ENCODE measurements around the gene CYP3A4. TPM values are rescaled to one million over a fixed set of nuclear protein-coding genes. Genes with fewer than 3 reads are reported as not detected.
"Not testable (repeated sequence)": the region's sequence is repeated elsewhere in the genome, so short reads cannot be mapped to it uniquely, and the experiment has no call there.

CYP3A4 gene
- total and polyA plus RNA-seq, 9 donors: 0.04 to 1.8 (median 0.11) TPM; not detected in 1

DNA sequence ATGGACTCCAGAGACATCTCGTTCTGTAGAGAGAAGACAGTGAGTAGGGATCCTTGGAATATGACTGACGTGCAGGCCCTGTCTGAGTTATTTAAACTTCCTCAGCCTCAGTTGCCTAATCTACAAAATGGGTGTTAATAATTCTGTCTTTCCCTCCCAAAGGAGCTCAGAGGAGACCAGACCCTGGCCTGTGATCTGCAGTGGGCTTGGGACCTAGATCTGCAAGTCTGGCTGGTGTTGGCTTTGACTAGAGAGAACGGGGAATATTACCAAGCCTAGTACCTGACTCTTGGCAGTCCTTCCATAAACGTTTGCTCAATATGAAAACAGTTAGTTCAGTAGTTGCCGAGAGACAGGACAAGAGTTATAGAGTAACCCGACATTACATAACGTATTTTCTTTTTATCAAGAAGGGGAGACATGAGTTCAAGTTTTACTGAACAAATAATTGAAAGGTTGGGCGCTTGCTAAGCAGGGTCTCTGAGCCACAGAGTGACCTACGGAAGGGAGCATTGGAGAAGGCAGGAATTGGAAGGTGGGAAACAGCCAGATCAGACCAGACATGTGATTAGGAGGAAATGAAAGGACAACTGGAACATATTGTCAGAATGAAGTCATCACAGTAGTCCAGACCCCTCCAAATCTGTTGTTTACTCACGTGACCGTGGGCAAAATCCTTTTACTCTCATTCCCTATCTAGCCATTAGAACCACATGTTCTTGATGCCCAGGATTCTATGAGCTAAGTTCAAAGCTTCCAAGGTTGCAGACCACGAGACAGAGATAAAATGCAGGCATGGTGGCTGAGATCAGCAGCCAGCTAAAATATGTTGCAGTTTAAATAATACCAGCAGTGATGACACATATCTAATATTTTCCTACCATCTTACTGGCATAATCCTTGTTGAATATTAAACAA lies 10.9 kb upstream of the CYP3A4 start:
- 77% methylated on average over 7 of the region's 12 CpGs for WGBS (ENCODE audit: insufficient coverage)
- no peak overlapping the region for H3K27ac ChIP-seq (ENCODE audit: low read length)
- H3K36me3 ChIP-seq (ENCODE audit: control insufficient read depth, insufficient read depth, low read length): no peaks in the 10 kb centered on the region
- no peak for DNase-seq
- no peaks in the 10 kb centered on the region for H3K9me3 ChIP-seq (replicated peaks; ENCODE audit: control insufficient read depth, low read depth, low read length)
- no peaks in the 10 kb centered on the region for H3K27me3 ChIP-seq (ENCODE audit: control insufficient read depth, insufficient read depth, low read length)
- no peak overlapping the region for H3K4me3 ChIP-seq (ENCODE audit: low read length)
- H3K4me1 ChIP-seq (ENCODE audit: control insufficient read depth, insufficient read depth, low read length): no peaks in the 10 kb centered on the region

DNA sequence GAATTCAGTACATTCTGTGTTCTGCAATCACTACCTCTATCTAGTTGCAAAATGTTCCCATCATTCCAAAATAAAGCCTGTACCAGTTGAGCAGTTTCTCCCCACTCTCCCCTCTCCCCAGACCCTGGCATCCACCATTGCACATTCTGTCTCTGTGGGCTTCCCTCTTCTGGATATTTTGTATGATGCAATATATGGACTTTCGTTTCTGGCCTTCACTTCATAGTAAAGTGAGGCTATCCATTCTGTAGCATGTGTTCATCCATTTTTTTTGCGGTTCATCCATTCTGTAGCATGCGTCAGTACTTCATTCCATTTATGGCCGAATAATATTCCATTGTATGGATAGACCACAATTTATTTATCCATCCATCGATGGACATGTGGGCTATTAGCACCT lies 9.5 kb upstream of the CYP3A4 start:
- peaks cover 2% of the 10 kb centered on the region for H3K4me1 ChIP-seq (ENCODE audit: control insufficient read depth, insufficient read depth, low read length)
- WGBS (ENCODE audit: insufficient coverage): no CpG with 5 or more reads among the region's 5 CpGs
- H3K27ac ChIP-seq (ENCODE audit: low read length): no peak overlapping the region
- H3K27me3 ChIP-seq (ENCODE audit: control insufficient read depth, insufficient read depth, low read length): no peaks in the 10 kb centered on the region
- H3K4me3 ChIP-seq (ENCODE audit: low read length): no peak overlapping the region
- no peaks in the 10 kb centered on the region for H3K9me3 ChIP-seq (replicated peaks; ENCODE audit: control insufficient read depth, low read depth, low read length)
- no peak for DNase-seq
- no peaks in the 10 kb centered on the region for H3K36me3 ChIP-seq (ENCODE audit: control insufficient read depth, insufficient read depth, low read length)

GRCh38 chr7:99792967-99793366 lies 9.0 kb upstream of the CYP3A4 start:
- H3K27me3 ChIP-seq (ENCODE audit: control insufficient read depth, insufficient read depth, low read length): no peaks in the 10 kb centered on the region
- H3K4me3 ChIP-seq (ENCODE audit: low read length): no peak overlapping the region
- no peak overlapping the region for H3K27ac ChIP-seq (ENCODE audit: low read length)
- no peak for DNase-seq
- H3K4me1 ChIP-seq (ENCODE audit: control insufficient read depth, insufficient read depth, low read length): peaks cover 2% of the 10 kb centered on the region
- no CpG with 5 or more reads among the region's 4 CpGs for WGBS (ENCODE audit: insufficient coverage)
- no peaks in the 10 kb centered on the region for H3K9me3 ChIP-seq (replicated peaks; ENCODE audit: control insufficient read depth, low read depth, low read length)
- H3K36me3 ChIP-seq (ENCODE audit: control insufficient read depth, insufficient read depth, low read length): no peaks in the 10 kb centered on the region

DNA sequence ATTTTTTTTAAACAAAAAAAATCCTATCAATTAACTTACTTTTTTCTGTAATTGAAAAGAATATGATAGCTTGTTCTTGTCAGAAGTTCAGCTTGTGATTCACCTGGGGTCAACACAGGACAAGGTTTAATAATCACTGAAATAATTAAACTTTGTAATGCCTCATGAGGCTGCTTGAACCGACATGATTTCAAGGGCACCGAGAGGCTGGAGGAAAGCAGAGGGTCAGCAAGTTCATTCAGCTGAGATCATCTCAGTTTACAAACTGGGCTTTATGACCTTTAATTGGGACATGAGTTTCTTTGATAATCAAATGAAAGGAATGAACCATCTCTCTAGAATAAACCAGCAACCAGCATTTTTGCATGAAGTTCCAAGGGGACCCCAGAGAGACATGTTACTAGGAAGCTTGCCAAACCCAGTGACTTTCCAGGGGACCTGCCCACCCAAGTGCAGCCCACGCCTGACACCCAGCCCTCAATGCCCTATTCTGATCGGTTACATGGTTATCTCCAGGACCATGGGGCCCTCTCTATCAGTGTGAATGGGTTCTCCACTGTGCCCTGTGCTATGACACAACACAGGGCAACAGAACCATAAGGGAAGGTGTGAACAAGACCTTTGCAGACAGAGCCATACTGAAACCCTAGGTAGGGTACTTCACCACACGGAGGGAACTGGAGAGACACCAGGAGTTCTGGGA lies 7.8 kb upstream of the CYP3A4 start:
- H3K27ac ChIP-seq (ENCODE audit: low read length): no peak overlapping the region
- H3K36me3 ChIP-seq (ENCODE audit: control insufficient read depth, insufficient read depth, low read length): no peaks in the 10 kb centered on the region
- H3K9me3 ChIP-seq (replicated peaks; ENCODE audit: control insufficient read depth, low read depth, low read length): no peaks in the 10 kb centered on the region
- DNase-seq: no peak
- H3K4me1 ChIP-seq (ENCODE audit: control insufficient read depth, insufficient read depth, low read length): peaks cover 2% of the 10 kb centered on the region
- 61% methylated on average over 4 of the region's 5 CpGs for WGBS (ENCODE audit: insufficient coverage)
- H3K4me3 ChIP-seq (ENCODE audit: low read length): no peak overlapping the region
- H3K27me3 ChIP-seq (ENCODE audit: control insufficient read depth, insufficient read depth, low read length): no peaks in the 10 kb centered on the region

- WGBS (ENCODE audit: insufficient coverage): no CpG with 5 or more reads among the region's 1 CpG
- DNase-seq: no peak
Observed at GRCh38 chr7:99791021-99791420, 7.0 kb upstream of the CYP3A4 start.

DNA sequence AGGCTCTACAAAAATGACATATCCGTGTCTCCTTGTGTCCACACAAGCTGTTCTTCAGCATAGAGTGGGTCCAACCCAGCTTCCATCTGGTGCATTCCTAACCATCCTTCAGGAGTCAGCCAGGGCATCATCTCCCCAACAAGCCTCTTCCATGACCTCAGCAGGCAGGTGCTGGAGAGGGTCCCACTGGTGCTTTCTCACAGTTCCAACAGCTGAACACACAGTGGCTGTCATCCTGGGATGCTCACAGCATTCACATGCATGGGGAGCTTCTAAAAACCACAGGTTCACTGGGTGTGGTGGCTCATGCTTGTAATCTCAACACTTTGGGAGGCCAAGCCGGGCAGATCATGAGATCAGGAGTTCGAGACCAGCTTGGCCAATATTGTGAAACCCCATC lies 6.4 kb upstream of the CYP3A4 start:
- Histone ChIP-seq H3K4me1 (ENCODE audit: control insufficient read depth, insufficient read depth, low read length) (peaks cover 2% of the 10 kb centered on the region), H3K9me3 (replicated peaks; ENCODE audit: control insufficient read depth, low read depth, low read length) (no peaks in the 10 kb centered on the region), H3K27me3 (ENCODE audit: control insufficient read depth, insufficient read depth, low read length) (no peaks in the 10 kb centered on the region), H3K36me3 (ENCODE audit: control insufficient read depth, insufficient read depth, low read length) (no peaks in the 10 kb centered on the region), H3K27ac (ENCODE audit: low read length) (no peak overlapping the region), H3K4me3 (ENCODE audit: low read length) (no peak overlapping the region)
- DNase-seq: no peak
- WGBS (ENCODE audit: insufficient coverage): 89% methylated on average over 1 of the region's 3 CpGs

More at GRCh38 chr7:99791021-99791420, 7.0 kb upstream of the CYP3A4 start:
- Histone ChIP-seq H3K36me3 (ENCODE audit: control insufficient read depth, insufficient read depth, low read length) (no peaks in the 10 kb centered on the region), H3K4me3 (ENCODE audit: low read length) (no peak overlapping the region), H3K9me3 (replicated peaks; ENCODE audit: control insufficient read depth, low read depth, low read length) (no peaks in the 10 kb centered on the region), H3K4me1 (ENCODE audit: control insufficient read depth, insufficient read depth, low read length) (peaks cover 2% of the 10 kb centered on the region), H3K27ac (ENCODE audit: low read length) (no peak overlapping the region), H3K27me3 (ENCODE audit: control insufficient read depth, insufficient read depth, low read length) (no peaks in the 10 kb centered on the region)

DNA sequence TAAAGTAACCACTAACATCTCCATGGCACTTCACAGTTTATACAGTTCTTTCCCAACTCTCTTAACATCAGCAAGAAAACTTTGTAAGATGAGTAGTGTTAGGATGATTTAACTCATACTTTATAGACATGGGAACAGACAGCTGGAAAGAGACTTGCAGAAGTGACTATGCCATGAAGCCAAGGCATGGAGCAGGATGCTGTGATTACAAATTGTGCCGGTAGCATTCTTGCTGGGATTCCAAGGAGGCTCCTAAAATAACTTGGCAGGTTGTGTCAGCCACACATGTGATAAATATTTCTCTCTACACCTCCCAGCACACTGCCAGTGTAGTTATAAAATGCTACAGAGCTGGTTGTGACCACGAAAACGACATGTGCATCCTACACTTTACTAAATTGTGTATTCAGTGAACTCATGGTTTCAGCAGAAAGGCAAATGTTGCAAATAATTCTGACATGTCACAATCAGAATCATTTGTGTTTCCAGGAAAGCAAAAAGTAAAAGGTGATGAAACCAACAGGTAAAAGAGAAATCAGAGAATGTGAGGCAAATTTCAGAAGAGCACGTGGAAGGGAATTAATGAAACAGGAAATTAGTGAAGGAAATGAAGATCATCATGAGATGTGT lies 5.6 kb upstream of the CYP3A4 start:
- no peak overlapping the region for H3K27ac ChIP-seq (ENCODE audit: low read length)
- peaks cover 2% of the 10 kb centered on the region for H3K4me1 ChIP-seq (ENCODE audit: control insufficient read depth, insufficient read depth, low read length)
- WGBS (ENCODE audit: insufficient coverage): no CpG with 5 or more reads among the region's 4 CpGs
- DNase-seq: peak; percentile 25
- H3K36me3 ChIP-seq (ENCODE audit: control insufficient read depth, insufficient read depth, low read length): no peaks in the 10 kb centered on the region
- no peaks in the 10 kb centered on the region for H3K9me3 ChIP-seq (replicated peaks; ENCODE audit: control insufficient read depth, low read depth, low read length)
- no peaks in the 10 kb centered on the region for H3K27me3 ChIP-seq (ENCODE audit: control insufficient read depth, insufficient read depth, low read length)
- H3K4me3 ChIP-seq (ENCODE audit: low read length): no peak overlapping the region

DNA sequence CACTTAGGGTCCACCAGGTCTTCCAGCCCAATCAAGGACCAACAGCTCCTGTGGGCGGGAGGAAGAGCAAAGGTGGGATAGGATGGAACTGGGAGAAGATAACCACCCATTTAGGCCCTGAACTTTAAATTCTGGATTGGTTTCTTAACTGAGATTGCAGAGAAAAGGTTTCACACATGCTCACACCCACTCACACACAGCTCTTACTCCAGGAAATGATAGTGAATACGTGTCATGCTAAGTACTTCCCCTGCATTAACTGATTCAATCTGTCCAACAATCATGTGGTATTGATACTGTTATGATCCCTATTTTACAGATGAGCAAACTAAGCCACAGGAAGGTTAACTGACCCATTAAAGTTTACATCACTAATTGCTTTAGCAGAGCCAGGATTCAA lies 4.6 kb upstream of the CYP3A4 start:
- WGBS (ENCODE audit: insufficient coverage): no CpG with 5 or more reads among the region's 2 CpGs
- Histone ChIP-seq H3K27me3 (ENCODE audit: control insufficient read depth, insufficient read depth, low read length) (no peaks in the 10 kb centered on the region), H3K4me3 (ENCODE audit: low read length) (no peak overlapping the region), H3K4me1 (ENCODE audit: control insufficient read depth, insufficient read depth, low read length) (peaks cover 2% of the 10 kb centered on the region), H3K9me3 (replicated peaks; ENCODE audit: control insufficient read depth, low read depth, low read length) (no peaks in the 10 kb centered on the region), H3K27ac (ENCODE audit: low read length) (no peak overlapping the region), H3K36me3 (ENCODE audit: control insufficient read depth, insufficient read depth, low read length) (no peaks in the 10 kb centered on the region)
- DNase-seq: no peak

DNA sequence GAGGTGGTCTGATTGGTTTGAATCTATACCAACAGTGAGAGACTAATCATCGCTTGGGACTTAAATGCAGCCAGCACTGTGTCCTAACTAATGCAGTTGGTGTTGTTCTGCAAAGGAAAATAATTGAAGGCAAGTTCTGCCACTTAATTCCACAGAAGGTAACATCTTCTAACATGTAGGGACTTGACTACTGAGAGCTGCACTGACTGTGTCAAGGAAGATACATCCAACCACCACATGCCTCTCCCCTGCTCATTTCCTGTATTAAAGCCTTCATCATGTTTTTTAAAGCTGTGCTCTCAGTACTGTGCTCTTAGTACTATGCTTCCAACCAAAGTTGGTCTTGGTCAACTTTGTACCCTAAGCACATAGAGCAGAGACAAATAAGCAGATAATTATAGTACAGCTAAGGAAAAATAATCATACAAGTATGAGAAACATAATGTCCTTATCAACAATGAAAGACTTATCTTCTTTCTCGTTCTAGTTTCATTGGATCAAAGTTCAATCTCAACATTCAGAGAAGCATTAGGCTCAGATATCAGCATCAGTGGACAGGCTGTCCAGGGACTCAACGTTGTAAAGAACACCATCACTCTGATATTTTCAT lies 2.8 kb upstream of the CYP3A4 start:
- no peaks in the 10 kb centered on the region for H3K36me3 ChIP-seq (ENCODE audit: control insufficient read depth, insufficient read depth, low read length)
- DNase-seq: no peak
- 92% methylated on average over 2 of the region's 3 CpGs for WGBS (ENCODE audit: insufficient coverage)
- H3K4me1 ChIP-seq (ENCODE audit: control insufficient read depth, insufficient read depth, low read length): peaks cover 2% of the 10 kb centered on the region
- no peak overlapping the region for H3K27ac ChIP-seq (ENCODE audit: low read length)
- no peaks in the 10 kb centered on the region for H3K27me3 ChIP-seq (ENCODE audit: control insufficient read depth, insufficient read depth, low read length)
- H3K4me3 ChIP-seq (ENCODE audit: low read length): no peak overlapping the region
- H3K9me3 ChIP-seq (replicated peaks; ENCODE audit: control insufficient read depth, low read depth, low read length): no peaks in the 10 kb centered on the region

DNA sequence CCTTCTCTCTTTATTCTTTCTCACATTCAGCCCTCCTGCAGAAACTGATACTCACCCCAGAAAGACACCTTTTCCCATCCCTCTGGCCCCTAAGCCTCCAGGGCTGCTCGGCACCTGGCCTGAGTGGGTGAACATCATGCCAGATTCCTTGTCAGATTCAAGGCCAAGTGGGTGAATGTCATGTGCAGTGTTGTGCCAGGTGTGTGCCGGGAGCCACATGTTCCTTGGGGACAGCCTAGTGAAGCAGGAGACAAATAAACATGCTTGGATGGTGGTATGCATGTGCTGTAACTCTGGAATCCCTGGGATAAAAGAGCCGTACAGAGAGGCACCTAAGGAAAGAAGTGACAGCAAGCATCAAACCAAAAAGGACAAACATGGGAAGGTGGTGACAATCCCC lies 1.7 kb upstream of the CYP3A4 start:
- not testable (repeated sequence) for H3K9me3 ChIP-seq (replicated peaks; ENCODE audit: control insufficient read depth, low read depth, low read length); H3K27me3 ChIP-seq (ENCODE audit: control insufficient read depth, insufficient read depth, low read length); DNase-seq; H3K4me1 ChIP-seq (ENCODE audit: control insufficient read depth, insufficient read depth, low read length); H3K36me3 ChIP-seq (ENCODE audit: control insufficient read depth, insufficient read depth, low read length); H3K27ac ChIP-seq (ENCODE audit: low read length); H3K4me3 ChIP-seq (ENCODE audit: low read length)
- WGBS (ENCODE audit: insufficient coverage): 79% methylated on average over 2 of the region's 3 CpGs

Data from muscle of leg (tissue), 11 donors.